NCI-H1694 treated with DMSO at 0.1 percent for 48 hours (cell line): ENCODE results near the gene SH3BP2.

Source experiments
- DNase-seq: peaks from one replicate; lab custom pipeline; 2025; lab: John Stamatoyannopoulos, UW

SH3BP2 gene

GRCh38 chr4:2819244-2820215 lies 26.6 kb downstream of the SH3BP2 start:
- no peak for DNase-seq

GRCh38 chr4:2820216-2820982 lies 27.5 kb downstream of the SH3BP2 start:
- DNase-seq: no peak

GRCh38 chr4:2822461-2823300 lies 29.8 kb downstream of the SH3BP2 start:
- no peak for DNase-seq

- no peak for DNase-seq
These were observed 30.4 kb downstream of the SH3BP2 start for GRCh38 chr4:2823301-2823670.

- DNase-seq: no peak
These were observed 30.9 kb downstream of the SH3BP2 start for GRCh38 chr4:2823671-2824328.

- DNase-seq: no peak
These were observed 31.5 kb downstream of the SH3BP2 start for GRCh38 chr4:2824329-2824835.

GRCh38 chr4:2824836-2825381 lies 32.0 kb downstream of the SH3BP2 start:
- DNase-seq: no peak

- no peak for DNase-seq
These were observed 32.9 kb downstream of the SH3BP2 start for GRCh38 chr4:2825740-2826139.

GRCh38 chr4:2827071-2827873 lies 34.4 kb downstream of the SH3BP2 start:
- DNase-seq: no peak

- DNase-seq: no peak
These were observed 35.2 kb downstream of the SH3BP2 start for GRCh38 chr4:2827874-2828751.

GRCh38 chr4:2828758-2829181 lies 35.9 kb downstream of the SH3BP2 start:
- DNase-seq: no peak

- no peak for DNase-seq
These were observed 36.5 kb downstream of the SH3BP2 start for GRCh38 chr4:2829321-2829932.

- no peak for DNase-seq
These were observed 37.1 kb downstream of the SH3BP2 start for GRCh38 chr4:2829933-2830451.

GRCh38 chr4:2830632-2831610 lies 38.0 kb downstream of the SH3BP2 start:
- DNase-seq: no peak

- no peak for DNase-seq
These were observed 38.9 kb downstream of the SH3BP2 start for GRCh38 chr4:2831611-2832308.

GRCh38 chr4:2832309-2832980 lies 39.6 kb downstream of the SH3BP2 start:
- no peak for DNase-seq
